NT2/D1 (cell line): ENCODE results near the gene RBM47.

Experiments
- SUZ12 ChIP-seq: IDR thresholded peaks from 2 replicates; pipeline ENCODE4 v1.6.1; 2011; ENCODE audit not compliant: insufficient read length, insufficient read depth; ENCODE audit errors: extremely low read depth
- YY1 ChIP-seq: IDR thresholded peaks from 2 replicates; pipeline ENCODE4 v1.6.1; 2011; ENCODE audit not compliant: insufficient read length, insufficient read depth
- ZNF274 ChIP-seq: IDR thresholded peaks from 2 replicates; pipeline ENCODE4 v1.6.1; 2011; ENCODE audit warnings: mild to moderate bottlenecking, low read depth, low read length

GRCh38 chr4:40490481-40490880 lies 139.2 kb downstream of the RBM47 start:
- TF ChIP-seq ZNF274 = no peak
- TF ChIP-seq YY1 = no peak
- TF ChIP-seq SUZ12 = no peak
